Karpas-422 (cell line): Measurements from ENCODE around the gene COQ10B. TPM values are rescaled to one million over a fixed set of nuclear protein-coding genes. Genes with fewer than 3 reads are reported as not detected.

Experiments used
- DNase-seq: peaks from one replicate; pipeline ENCODE4 v3.0.0-alpha.2; 2015
- H2AFZ ChIP-seq: fragments of 200-600 bp; sonication (generic); 2 replicates; pipeline ENCODE4 v1.6.1; 2014; ENCODE audit warnings: antibody characterized with exemption, low read length, mixed read lengths
- H3K27ac ChIP-seq: fragments of 200-600 bp; sonication (generic); 2 replicates; pipeline ENCODE4 v1.5.1; 2014; ENCODE audit warnings: mild to moderate bottlenecking, low read length, moderate library complexity
- H3K27me3 ChIP-seq: fragments of 200-600 bp; sonication (generic); 2 replicates; pipeline ENCODE4 v1.6.1; 2014; ENCODE audit warnings: low read length, mixed read lengths
- H3K36me3 ChIP-seq: fragments of 200-600 bp; sonication (generic); 2 replicates; pipeline ENCODE4 v1.6.1; 2014; ENCODE audit warnings: low read length, mixed read lengths; ENCODE audit not compliant: insufficient read depth
- H3K4me1 ChIP-seq: fragments of 200-600 bp; sonication (generic); 2 replicates; pipeline ENCODE4 v1.6.1; 2014; ENCODE audit warnings: mild to moderate bottlenecking, low read length, mixed read lengths
- H3K4me2 ChIP-seq: fragments of 200-600 bp; sonication (generic); 2 replicates; pipeline ENCODE4 v1.6.1; 2014; ENCODE audit warnings: low read length, low read depth, mild to moderate bottlenecking; ENCODE audit not compliant: poor library complexity, severe bottlenecking
- H3K4me3 ChIP-seq: fragments of 200-600 bp; sonication (generic); 2 replicates; pipeline ENCODE4 v1.5.1; 2014; ENCODE audit warnings: mild to moderate bottlenecking, antibody characterized with exemption, low read length, mixed read lengths
- H3K79me2 ChIP-seq: fragments of 200-600 bp; sonication (generic); 2 replicates; pipeline ENCODE4 v1.6.1; 2014; ENCODE audit warnings: mild to moderate bottlenecking, low read length, mixed read lengths
- H3K9ac ChIP-seq: fragments of 200-600 bp; sonication (generic); 2 replicates; pipeline ENCODE4 v1.6.0; 2014; ENCODE audit warnings: low read length
- H3K9me2 ChIP-seq: fragments of 200-600 bp; sonication (generic), shearing (Covaris generic); replicated peaks from 2 replicates; pipeline ENCODE4 v1.6.0; 2014; ENCODE audit warnings: mild to moderate bottlenecking, low read length, moderate library complexity; ENCODE audit not compliant: insufficient read depth
- H3K9me3 ChIP-seq: fragments of 300-700, 200-600 bp; sonication (generic); 2 replicates; pipeline ENCODE4 v1.6.1; 2014; ENCODE audit warnings: low read length, mixed read lengths
- H4K20me1 ChIP-seq: fragments of 200-600 bp; sonication (generic); 2 replicates; pipeline ENCODE4 v1.6.1; 2014; ENCODE audit warnings: mild to moderate bottlenecking, antibody characterized with exemption, low read length, low read depth; ENCODE audit not compliant: insufficient read depth
- total RNA-seq: library from RNA; depleted of rRNA; stranded (reverse); fragments of >200 nt; shearing (Covaris generic); gene quantifications from 2 replicates; pipeline ENCODE4 v1.2.3, GENCODE V29; 2014; ENCODE audit warnings: low replicate concordance

The COQ10B gene
- total RNA-seq, 1 experiment from 2014 or later, result 23.5 TPM

DNA sequence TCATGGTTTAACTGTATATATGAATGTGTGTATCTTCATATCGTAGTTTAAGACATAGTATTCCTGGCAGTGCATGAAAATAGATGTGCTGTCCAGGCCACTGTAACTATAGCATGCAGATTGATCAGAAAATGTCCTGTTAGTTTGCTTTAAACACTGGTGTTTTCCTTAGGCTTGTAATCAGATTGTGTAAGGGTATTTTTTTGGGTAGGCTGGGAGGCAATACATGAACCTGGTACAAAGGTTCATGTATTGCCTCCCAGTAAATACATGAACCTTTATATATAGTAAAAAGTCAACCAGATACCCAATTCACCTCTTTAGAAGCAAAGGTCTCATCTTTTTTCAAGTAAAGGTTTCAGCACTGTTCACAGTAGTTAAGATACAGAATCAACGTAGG is 1.6 kb downstream of the COQ10B start:
- Histone ChIP-seq H3K27ac (peak overlapping the region; percentile 83; the same call in 1 of the 2 replicates), H2AFZ (no peak overlapping the region), H3K36me3 (peaks cover 6% of the 10 kb centered on the region; the same call in 1 of the 2 replicates), H3K4me2 (peak overlapping the region; percentile 98), H3K9me3 (no peaks in the 10 kb centered on the region), H3K27me3 (no peaks in the 10 kb centered on the region), H3K4me1 (peaks cover 16% of the 10 kb centered on the region), H4K20me1 (peaks cover 19% of the 10 kb centered on the region), H3K9me2 (no peaks in the 10 kb centered on the region), H3K9ac (peak overlapping the region; percentile 88), H3K79me2 (peaks cover 61% of the 10 kb centered on the region), H3K4me3 (peak overlapping the region; percentile 80)
- no peak for DNase-seq

- Histone ChIP-seq H3K27me3 (no peaks in the 10 kb centered on the region), H3K9me2 (no peaks in the 10 kb centered on the region), H4K20me1 (peaks cover 19% of the 10 kb centered on the region), H3K79me2 (peaks cover 63% of the 10 kb centered on the region), H3K4me1 (peaks cover 16% of the 10 kb centered on the region), H3K4me2 (peak overlapping the region; percentile 98), H2AFZ (no peak overlapping the region), H3K9me3 (no peaks in the 10 kb centered on the region), H3K9ac (peak overlapping the region; percentile 88; the same call in 1 of the 2 replicates), H3K27ac (no peak overlapping the region), H3K4me3 (peak overlapping the region; percentile 80; the same call in 1 of the 2 replicates), H3K36me3 (peaks cover 6% of the 10 kb centered on the region; the same call in 1 of the 2 replicates)
- no peak for DNase-seq
Observed at GRCh38 chr2:197455428-197455827, 2.1 kb downstream of the COQ10B start.

DNA sequence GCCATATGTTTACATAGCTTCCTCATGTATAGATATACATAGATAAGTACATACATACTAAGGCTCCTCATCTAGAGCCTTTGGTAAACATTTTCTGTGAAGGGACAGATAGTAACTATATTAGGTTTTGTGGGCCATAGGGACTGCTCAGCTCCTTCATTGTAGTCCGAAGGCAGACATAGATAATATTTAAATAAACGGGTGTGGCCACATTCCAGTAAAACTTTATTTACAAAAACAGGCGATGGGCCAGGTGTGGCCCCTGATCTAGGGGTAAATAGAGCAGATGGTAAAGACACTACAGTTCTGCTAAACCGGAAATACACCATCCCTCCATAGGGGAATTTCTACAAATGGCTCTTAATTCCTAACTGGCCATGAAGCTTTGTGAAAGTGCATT is 7.3 kb downstream of the COQ10B start:
- Histone ChIP-seq H3K4me2 (no peak overlapping the region), H3K9me3 (no peaks in the 10 kb centered on the region), H3K4me3 (no peak overlapping the region), H2AFZ (no peak overlapping the region), H3K9me2 (no peaks in the 10 kb centered on the region), H3K79me2 (peaks cover 61% of the 10 kb centered on the region), H3K36me3 (peaks cover 21% of the 10 kb centered on the region), H3K4me1 (no peaks in the 10 kb centered on the region), H3K27ac (no peak overlapping the region), H4K20me1 (0 out of 2 replicates have a peak, but pooled peaks cover 5% of the 10 kb centered on the region), H3K9ac (no peak overlapping the region), H3K27me3 (no peaks in the 10 kb centered on the region)
- DNase-seq, result no peak

- H3K27ac ChIP-seq, result no peak overlapping the region
- no peak for DNase-seq
- H3K9ac ChIP-seq, result no peak overlapping the region
- H3K4me2 ChIP-seq, result no peak overlapping the region
- 0 out of 2 replicates have a peak, but pooled peaks cover 4% of the 10 kb centered on the region for H4K20me1 ChIP-seq
- no peaks in the 10 kb centered on the region for H3K9me2 ChIP-seq
- peaks cover 57% of the 10 kb centered on the region for H3K79me2 ChIP-seq
- no peaks in the 10 kb centered on the region for H3K4me1 ChIP-seq
- no peaks in the 10 kb centered on the region for H3K9me3 ChIP-seq
- no peak overlapping the region for H2AFZ ChIP-seq
- peaks cover 23% of the 10 kb centered on the region for H3K36me3 ChIP-seq
- no peaks in the 10 kb centered on the region for H3K27me3 ChIP-seq
- H3K4me3 ChIP-seq, result no peak overlapping the region
Observed at GRCh38 chr2:197461057-197461456, 7.7 kb downstream of the COQ10B start.

- Histone ChIP-seq H3K4me2 (no peak overlapping the region), H3K9ac (no peak overlapping the region), H3K9me3 (no peaks in the 10 kb centered on the region), H3K27ac (no peak overlapping the region), H3K36me3 (peaks cover 35% of the 10 kb centered on the region), H3K27me3 (no peaks in the 10 kb centered on the region), H4K20me1 (no peaks in the 10 kb centered on the region), H3K79me2 (peaks cover 33% of the 10 kb centered on the region), H3K4me1 (no peaks in the 10 kb centered on the region), H3K4me3 (no peak overlapping the region), H3K9me2 (no peaks in the 10 kb centered on the region), H2AFZ (no peak overlapping the region)
- no peak for DNase-seq
Observed at GRCh38 chr2:197464175-197464574, 10.8 kb downstream of the COQ10B start.

GRCh38 chr2:197472166-197472565 is 18.8 kb downstream of the COQ10B start:
- Histone ChIP-seq H3K9me3 (no peaks in the 10 kb centered on the region), H2AFZ (no peak overlapping the region), H3K27ac (no peak overlapping the region), H3K9me2 (no peaks in the 10 kb centered on the region), H3K4me3 (no peak overlapping the region), H3K79me2 (peaks cover 5% of the 10 kb centered on the region; the same call in 1 of the 2 replicates), H3K4me1 (no peaks in the 10 kb centered on the region), H3K36me3 (peaks cover 50% of the 10 kb centered on the region), H3K27me3 (no peaks in the 10 kb centered on the region), H3K4me2 (no peak overlapping the region), H4K20me1 (no peaks in the 10 kb centered on the region), H3K9ac (no peak overlapping the region)
- DNase-seq, result no peak

GRCh38 chr2:197477797-197478196 is 24.4 kb downstream of the COQ10B start:
- peaks cover 19% of the 10 kb centered on the region for H3K36me3 ChIP-seq
- H3K9ac ChIP-seq, result no peak overlapping the region
- no peaks in the 10 kb centered on the region for H3K79me2 ChIP-seq
- H3K9me3 ChIP-seq, result no peaks in the 10 kb centered on the region
- H3K4me3 ChIP-seq, result no peak overlapping the region
- no peak overlapping the region for H3K4me2 ChIP-seq
- no peaks in the 10 kb centered on the region for H3K9me2 ChIP-seq
- no peaks in the 10 kb centered on the region for H3K27me3 ChIP-seq
- DNase-seq, result no peak
- no peak overlapping the region for H3K27ac ChIP-seq
- no peak overlapping the region for H2AFZ ChIP-seq
- H4K20me1 ChIP-seq, result no peaks in the 10 kb centered on the region
- no peaks in the 10 kb centered on the region for H3K4me1 ChIP-seq

GRCh38 chr2:197480165-197481036 is 27.0 kb downstream of the COQ10B start:
- Histone ChIP-seq H3K9me3 (no peaks in the 10 kb centered on the region), H3K79me2 (no peaks in the 10 kb centered on the region), H3K9me2 (no peaks in the 10 kb centered on the region), H3K4me1 (no peaks in the 10 kb centered on the region), H3K4me3 (no peak overlapping the region), H3K27me3 (no peaks in the 10 kb centered on the region), H4K20me1 (no peaks in the 10 kb centered on the region), H3K9ac (no peak overlapping the region), H2AFZ (no peak overlapping the region), H3K4me2 (no peak overlapping the region), H3K27ac (no peak overlapping the region), H3K36me3 (peaks cover under 1% of the 10 kb centered on the region; the same call in 1 of the 2 replicates)
- no peak for DNase-seq
